Caco-2 (cell line): ENCODE data around the gene SH2D6. TPM values are rescaled to one million over a fixed set of nuclear protein-coding genes. Genes with fewer than 3 reads are reported as not detected.

ENCODE experiments used
- BruUV-seq: library from RNA; stranded (reverse); fragments of 400-500 nt; replicated peaks from 2 replicates; lab custom pipeline; 2021; lab: Mats Ljungman, UMichigan
- CTCF ChIA-PET: fragments of 300-600 bp; sonication (Branson Sonifier 250); formaldehyde crosslinking; loops from one replicate; lab custom pipeline; 2022; ENCODE audit warnings: antibody characterized with exemption; lab: Charles Lee
- POLR2A ChIA-PET: fragments of 300-600 bp; sonication (Branson Sonifier 250); formaldehyde crosslinking; loops from one replicate; lab custom pipeline; 2022; ENCODE audit warnings: antibody characterized with exemption; lab: Charles Lee
- DNase-seq, 2 experiments: peaks; one replicate each; pipeline versions ENCODE4 v3.0.0 to v3.0.0-alpha.2; 2020 to 2022
- H3K27me3 ChIP-seq: replicated peaks from 2 replicates; pipeline ENCODE4 v1.6.0; 2011; ENCODE audit warnings: low read length; ENCODE audit not compliant: control insufficient read depth, insufficient read depth
- H3K36me3 ChIP-seq: 2 replicates; pipeline ENCODE4 v1.5.1; 2011; ENCODE audit warnings: low read length; ENCODE audit not compliant: control insufficient read depth, insufficient read depth
- H3K4me1 ChIP-seq: fragments of 250-450 bp; sonication (Bioruptor Pico); 2 replicates; pipeline ENCODE4 v1.5.1; 2020; ENCODE audit warnings: mild to moderate bottlenecking
- H3K4me3 ChIP-seq: 2 replicates; pipeline ENCODE4 v1.5.1; 2011; ENCODE audit warnings: low read depth, mild to moderate bottlenecking, control low read depth, low read length
- H3K9me3 ChIP-seq: fragments of 250-450 bp; sonication (Bioruptor Pico); 2 replicates; pipeline ENCODE4 v1.5.1; 2020; ENCODE audit warnings: mild to moderate bottlenecking, moderate library complexity
- H3K27ac Mint-ChIP-seq: one replicate; pipeline ENCODE4 v1.8.0; 2022; ENCODE audit warnings: mixed read lengths; ENCODE audit not compliant: unreplicated experiment
- H3K27me3 Mint-ChIP-seq: one replicate; pipeline ENCODE4 v1.8.0; 2022; ENCODE audit warnings: mixed read lengths; ENCODE audit not compliant: insufficient read depth, unreplicated experiment
- H3K36me3 Mint-ChIP-seq: one replicate; pipeline ENCODE4 v1.8.0; 2022; ENCODE audit warnings: mild to moderate bottlenecking, mixed read lengths; ENCODE audit not compliant: insufficient read depth, unreplicated experiment
- H3K4me1 Mint-ChIP-seq: one replicate; pipeline ENCODE4 v1.8.0; 2022; ENCODE audit warnings: low read depth, mixed read lengths; ENCODE audit not compliant: unreplicated experiment
- H3K4me3 Mint-ChIP-seq: one replicate; pipeline ENCODE4 v1.8.0; 2022; ENCODE audit warnings: mild to moderate bottlenecking, moderate library complexity, mixed read lengths; ENCODE audit not compliant: unreplicated experiment
- H3K9me3 Mint-ChIP-seq: one replicate; pipeline ENCODE4 v1.8.0; 2022; ENCODE audit warnings: mixed read lengths; ENCODE audit not compliant: unreplicated experiment
- intact Hi-C: fragments of 100-400 bp; cut with micrococcal nuclease; formaldehyde crosslinking; loops from one replicate; pipeline ENCODE4 v1.10.0; 2022; ENCODE audit not compliant: unreplicated experiment
- total RNA-seq: library from RNA; stranded (reverse); gene quantifications from 2 replicates; pipeline ENCODE4 v1.2.3, GENCODE V29; 2022
- TF ChIP-seq, protein P1 (sequence below), 2 experiments: fragments of 200-600 bp in 1 of 2; IDR thresholded peaks; 1 replicate in 1 of 2; 2 replicates in 1 of 2; pipeline versions ENCODE4 v1.5.1 to v1.8.0; 2011 to 2022; ENCODE audit warnings: antibody characterized with exemption in 1 of 2, control low read depth in 1 of 2, inconsistent platforms in 1 of 2, low read depth in 1 of 2, low read length in 1 of 2, mild to moderate bottlenecking in 1 of 2, moderate library complexity in 1 of 2; ENCODE audit not compliant: insufficient read depth in 1 of 2, severe bottlenecking in 1 of 2, unreplicated experiment in 1 of 2

Gene SH2D6
- total RNA-seq, 1 experiment from 2014 or later = 0.88 TPM

DNA sequence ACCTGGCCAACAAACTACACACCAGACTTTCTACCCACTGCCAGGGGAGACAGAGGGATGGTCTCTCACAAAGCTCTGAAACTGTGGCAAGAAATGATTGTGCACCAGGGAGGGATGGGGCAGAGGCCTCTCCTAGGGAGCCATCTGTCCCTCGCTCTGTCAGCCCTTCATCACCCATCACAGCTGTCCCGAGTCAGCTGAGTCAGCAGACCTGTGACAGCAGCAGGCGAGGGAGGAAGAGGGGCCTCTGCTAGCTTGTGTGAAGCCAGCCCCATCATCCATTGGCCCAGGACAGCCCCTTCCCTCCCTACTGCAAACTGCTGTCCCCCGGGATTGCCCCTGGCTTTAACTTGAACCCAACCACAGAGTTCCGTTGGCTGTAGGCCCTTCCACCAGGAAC is 5.0 kb downstream of the SH2D6 start:
- no TSS peak for BruUV-seq
- H3K36me3 Mint-ChIP-seq = peaks cover 7% of the 10 kb centered on the region
- CTCF ChIA-PET = no interaction called here
- no peak for DNase-seq
- H3K27ac Mint-ChIP-seq = no peak overlapping the region
- H3K4me3 Mint-ChIP-seq = no peak overlapping the region
- POLR2A ChIA-PET = no interaction called here
- no peaks in the 10 kb centered on the region for H3K36me3 ChIP-seq
- peaks cover 39% of the 10 kb centered on the region for H3K4me1 ChIP-seq
- H3K4me3 ChIP-seq = no peak overlapping the region
- H3K9me3 ChIP-seq = no peaks in the 10 kb centered on the region
- intact Hi-C loops = no loop called here
- TF ChIP-seq, protein P1, sequence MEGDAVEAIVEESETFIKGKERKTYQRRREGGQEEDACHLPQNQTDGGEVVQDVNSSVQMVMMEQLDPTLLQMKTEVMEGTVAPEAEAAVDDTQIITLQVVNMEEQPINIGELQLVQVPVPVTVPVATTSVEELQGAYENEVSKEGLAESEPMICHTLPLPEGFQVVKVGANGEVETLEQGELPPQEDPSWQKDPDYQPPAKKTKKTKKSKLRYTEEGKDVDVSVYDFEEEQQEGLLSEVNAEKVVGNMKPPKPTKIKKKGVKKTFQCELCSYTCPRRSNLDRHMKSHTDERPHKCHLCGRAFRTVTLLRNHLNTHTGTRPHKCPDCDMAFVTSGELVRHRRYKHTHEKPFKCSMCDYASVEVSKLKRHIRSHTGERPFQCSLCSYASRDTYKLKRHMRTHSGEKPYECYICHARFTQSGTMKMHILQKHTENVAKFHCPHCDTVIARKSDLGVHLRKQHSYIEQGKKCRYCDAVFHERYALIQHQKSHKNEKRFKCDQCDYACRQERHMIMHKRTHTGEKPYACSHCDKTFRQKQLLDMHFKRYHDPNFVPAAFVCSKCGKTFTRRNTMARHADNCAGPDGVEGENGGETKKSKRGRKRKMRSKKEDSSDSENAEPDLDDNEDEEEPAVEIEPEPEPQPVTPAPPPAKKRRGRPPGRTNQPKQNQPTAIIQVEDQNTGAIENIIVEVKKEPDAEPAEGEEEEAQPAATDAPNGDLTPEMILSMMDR (IDR thresholded peaks at IDR 0.05; ENCODE audit: insufficient read depth in 1 of 2, low read depth in 1 of 2, low read length in 1 of 2, severe bottlenecking in 1 of 2, unreplicated experiment in 1 of 2) = no peak
- H3K4me1 Mint-ChIP-seq = peaks cover 36% of the 10 kb centered on the region
- H3K9me3 Mint-ChIP-seq = no peaks in the 10 kb centered on the region
- H3K27me3 Mint-ChIP-seq = no peaks in the 10 kb centered on the region
- H3K27me3 ChIP-seq = no peaks in the 10 kb centered on the region

DNA sequence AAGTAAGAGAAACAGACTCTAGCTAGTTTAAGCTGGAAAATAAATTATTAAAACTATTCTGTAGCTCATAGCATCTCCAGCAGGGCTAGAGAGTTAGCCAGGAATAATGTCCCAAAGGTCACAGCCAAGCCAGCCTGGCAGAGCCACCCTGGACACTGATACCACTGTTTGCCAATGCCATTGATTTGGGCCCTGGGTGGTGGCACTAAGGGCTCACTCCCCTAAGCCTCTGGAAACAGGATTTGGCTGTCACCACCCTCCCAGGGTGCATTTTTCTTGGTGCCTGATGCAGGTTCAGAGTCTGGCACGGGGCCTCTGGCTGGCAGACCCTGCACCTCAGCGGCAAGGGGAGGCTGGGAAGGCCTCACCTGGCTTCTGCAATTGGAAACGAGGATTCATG is 7.1 kb downstream of the SH2D6 start:
- Histone ChIP-seq H3K36me3 (no peaks in the 10 kb centered on the region), H3K9me3 (no peaks in the 10 kb centered on the region), H3K27me3 (no peaks in the 10 kb centered on the region), H3K4me1 (peaks cover 22% of the 10 kb centered on the region), H3K4me3 (no peak overlapping the region)
- ChIA-PET CTCF (no interaction called here), POLR2A (no interaction called here)
- Mint-ChIP-seq H3K36me3 (peaks cover 5% of the 10 kb centered on the region), H3K4me1 (peaks cover 27% of the 10 kb centered on the region), H3K9me3 (no peaks in the 10 kb centered on the region), H3K4me3 (no peak overlapping the region), H3K27ac (peak overlapping the region; percentile 16), H3K27me3 (no peaks in the 10 kb centered on the region)
- intact Hi-C loops = no loop called here
- no TSS peak for BruUV-seq
- TF ChIP-seq, protein P1 (IDR thresholded peaks at IDR 0.05; ENCODE audit: insufficient read depth in 1 of 2, low read depth in 1 of 2, low read length in 1 of 2, severe bottlenecking in 1 of 2, unreplicated experiment in 1 of 2) = no peak
- no peak for DNase-seq

DNA sequence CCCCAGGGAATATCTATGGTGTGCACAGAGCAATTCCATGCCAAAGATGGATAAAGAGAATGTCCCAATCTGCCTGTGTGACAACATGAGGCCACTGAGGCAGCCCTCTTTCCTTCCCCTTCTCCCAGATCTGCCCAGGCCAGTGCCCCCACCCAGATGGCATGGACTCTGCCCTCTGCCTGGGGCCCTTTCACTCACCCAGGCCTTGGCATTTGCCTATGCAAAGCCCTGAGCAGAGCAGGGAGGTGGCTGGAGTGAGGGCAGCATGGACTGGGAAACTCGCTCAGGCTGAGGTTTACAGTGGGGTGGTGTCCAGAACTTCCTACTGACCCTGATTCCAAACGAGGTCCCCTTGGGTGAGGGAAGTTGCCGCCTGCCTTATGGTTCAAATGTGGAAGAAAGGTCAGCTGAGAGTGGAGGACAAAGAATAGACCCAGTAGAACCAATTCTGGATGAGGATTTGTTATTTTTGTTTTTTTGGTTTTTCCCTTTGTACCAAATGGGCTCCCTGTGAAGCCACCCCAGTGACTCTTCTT is 8.9 kb downstream of the SH2D6 start:
- Histone ChIP-seq H3K4me1 (peaks cover 5% of the 10 kb centered on the region), H3K36me3 (no peaks in the 10 kb centered on the region), H3K27me3 (no peaks in the 10 kb centered on the region), H3K9me3 (no peaks in the 10 kb centered on the region), H3K4me3 (no peak overlapping the region)
- Mint-ChIP-seq H3K36me3 (peaks cover 2% of the 10 kb centered on the region), H3K9me3 (no peaks in the 10 kb centered on the region), H3K4me3 (no peak overlapping the region), H3K4me1 (peaks cover 9% of the 10 kb centered on the region), H3K27ac (no peak overlapping the region), H3K27me3 (no peaks in the 10 kb centered on the region)
- intact Hi-C loops = no loop called here
- ChIA-PET CTCF (interaction anchor here (0.6 to 1.1 kb wide), 2 partner anchors 62 to 124 kb away, joined by 3 read pairs; no protein-coding TSS in a partner anchor), POLR2A (no interaction called here)
- BruUV-seq = no TSS peak
- TF ChIP-seq, protein P1 (IDR thresholded peaks at IDR 0.05; ENCODE audit: insufficient read depth in 1 of 2, low read depth in 1 of 2, low read length in 1 of 2, severe bottlenecking in 1 of 2, unreplicated experiment in 1 of 2) = no peak
- DNase-seq = no peak
